Measurements from ENCODE around the gene NPR2.

- no peak for TF ChIP-seq POLR2AphosphoS5 (IDR thresholded peaks at IDR 0.05; ENCODE audit: low read depth, low read length)
- TF ChIP-seq CTCF (IDR thresholded peaks at IDR 0.05) = no peak
- TF ChIP-seq, protein P1, sequence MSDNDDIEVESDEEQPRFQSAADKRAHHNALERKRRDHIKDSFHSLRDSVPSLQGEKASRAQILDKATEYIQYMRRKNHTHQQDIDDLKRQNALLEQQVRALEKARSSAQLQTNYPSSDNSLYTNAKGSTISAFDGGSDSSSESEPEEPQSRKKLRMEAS (IDR thresholded peaks at IDR 0.05; ENCODE audit: low read depth) = no peak
- no peak for TF ChIP-seq EZH2phosphoT487 (IDR thresholded peaks at IDR 0.05; ENCODE audit: borderline replicate concordance, low read depth)
- TF ChIP-seq, protein P2, sequence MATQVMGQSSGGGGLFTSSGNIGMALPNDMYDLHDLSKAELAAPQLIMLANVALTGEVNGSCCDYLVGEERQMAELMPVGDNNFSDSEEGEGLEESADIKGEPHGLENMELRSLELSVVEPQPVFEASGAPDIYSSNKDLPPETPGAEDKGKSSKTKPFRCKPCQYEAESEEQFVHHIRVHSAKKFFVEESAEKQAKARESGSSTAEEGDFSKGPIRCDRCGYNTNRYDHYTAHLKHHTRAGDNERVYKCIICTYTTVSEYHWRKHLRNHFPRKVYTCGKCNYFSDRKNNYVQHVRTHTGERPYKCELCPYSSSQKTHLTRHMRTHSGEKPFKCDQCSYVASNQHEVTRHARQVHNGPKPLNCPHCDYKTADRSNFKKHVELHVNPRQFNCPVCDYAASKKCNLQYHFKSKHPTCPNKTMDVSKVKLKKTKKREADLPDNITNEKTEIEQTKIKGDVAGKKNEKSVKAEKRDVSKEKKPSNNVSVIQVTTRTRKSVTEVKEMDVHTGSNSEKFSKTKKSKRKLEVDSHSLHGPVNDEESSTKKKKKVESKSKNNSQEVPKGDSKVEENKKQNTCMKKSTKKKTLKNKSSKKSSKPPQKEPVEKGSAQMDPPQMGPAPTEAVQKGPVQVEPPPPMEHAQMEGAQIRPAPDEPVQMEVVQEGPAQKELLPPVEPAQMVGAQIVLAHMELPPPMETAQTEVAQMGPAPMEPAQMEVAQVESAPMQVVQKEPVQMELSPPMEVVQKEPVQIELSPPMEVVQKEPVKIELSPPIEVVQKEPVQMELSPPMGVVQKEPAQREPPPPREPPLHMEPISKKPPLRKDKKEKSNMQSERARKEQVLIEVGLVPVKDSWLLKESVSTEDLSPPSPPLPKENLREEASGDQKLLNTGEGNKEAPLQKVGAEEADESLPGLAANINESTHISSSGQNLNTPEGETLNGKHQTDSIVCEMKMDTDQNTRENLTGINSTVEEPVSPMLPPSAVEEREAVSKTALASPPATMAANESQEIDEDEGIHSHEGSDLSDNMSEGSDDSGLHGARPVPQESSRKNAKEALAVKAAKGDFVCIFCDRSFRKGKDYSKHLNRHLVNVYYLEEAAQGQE (IDR thresholded peaks at IDR 0.05; ENCODE audit: low read depth, low read length) = no peak
Observed at GRCh38 chr9:35836595-35836994, 45.2 kb downstream of the NPR2 start.

All from SK-N-SH (cell line).